Measurements from ENCODE around the gene SPATA20. TPM values are rescaled to one million over a fixed set of nuclear protein-coding genes. Genes with fewer than 3 reads are reported as not detected.

Gene SPATA20
- total RNA-seq, 1 experiment from 2014 or later, result 35.7 TPM

DNA sequence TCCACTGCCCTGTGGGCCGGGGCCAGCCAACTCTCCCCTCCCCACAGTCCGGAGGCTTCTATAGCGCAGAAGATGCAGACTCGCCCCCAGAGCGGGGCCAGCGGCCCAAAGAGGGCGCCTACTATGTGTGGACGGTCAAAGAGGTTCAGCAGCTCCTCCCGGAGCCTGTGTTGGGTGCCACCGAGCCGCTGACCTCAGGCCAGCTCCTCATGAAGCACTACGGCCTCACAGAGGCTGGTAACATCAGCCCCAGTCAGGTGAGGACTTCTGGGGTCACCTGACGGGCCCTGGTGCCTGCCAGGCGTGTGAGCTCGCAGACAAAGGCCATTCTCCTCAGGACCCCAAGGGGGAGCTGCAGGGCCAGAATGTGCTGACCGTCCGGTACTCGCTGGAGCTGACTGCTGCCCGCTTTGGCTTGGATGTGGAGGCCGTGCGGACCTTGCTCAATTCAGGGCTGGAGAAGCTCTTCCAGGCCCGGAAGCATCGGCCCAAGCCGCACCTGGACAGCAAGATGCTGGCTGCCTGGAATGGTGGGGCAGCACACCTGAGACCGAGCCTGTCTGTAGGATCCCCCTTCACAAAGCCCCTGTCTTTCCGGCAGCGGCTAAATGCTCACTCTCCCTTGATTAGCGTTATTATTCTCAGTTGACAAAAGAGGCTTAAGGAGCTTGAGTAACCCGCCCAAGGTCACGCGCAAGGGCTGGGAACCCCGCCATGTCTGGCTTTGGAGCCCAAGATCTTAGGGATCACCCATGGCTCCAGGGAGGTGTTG, 3.9 kb downstream of the SPATA20 start:
- Histone ChIP-seq H3K27me3 (replicated peaks) (no peaks in the 10 kb centered on the region), H3K36me3 (peaks cover 4% of the 10 kb centered on the region), H3K4me1 (replicated peaks) (peaks cover 14% of the 10 kb centered on the region), H3K4me3 (no peak overlapping the region), H3K9me3 (replicated peaks) (no peaks in the 10 kb centered on the region), H3K27ac (no peak overlapping the region)
- DNase-seq (ENCODE audit: low read depth in 1 of 2, low spot score in 2 of 2), result peak in 1 of 2 experiments; percentile 78

DNA sequence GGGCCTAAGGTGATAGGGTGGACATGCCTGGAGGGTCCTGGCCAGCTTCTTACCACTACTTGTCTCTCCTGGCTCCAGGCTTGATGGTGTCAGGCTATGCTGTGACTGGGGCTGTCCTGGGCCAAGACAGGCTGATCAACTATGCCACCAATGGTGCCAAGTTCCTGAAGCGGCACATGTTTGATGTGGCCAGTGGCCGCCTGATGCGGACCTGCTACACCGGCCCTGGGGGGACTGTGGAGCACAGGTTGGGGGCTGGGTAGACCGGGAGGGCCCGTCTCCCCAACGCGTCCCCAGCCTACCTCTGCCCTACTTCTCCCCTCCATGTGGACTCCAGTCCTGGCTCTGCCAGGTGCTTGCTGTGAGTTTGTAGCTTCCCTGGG, 4.5 kb downstream of the SPATA20 start:
- Histone ChIP-seq H3K4me1 (replicated peaks) (peaks cover 14% of the 10 kb centered on the region), H3K36me3 (peaks cover 4% of the 10 kb centered on the region), H3K4me3 (no peak overlapping the region), H3K27ac (no peak overlapping the region), H3K9me3 (replicated peaks) (no peaks in the 10 kb centered on the region), H3K27me3 (replicated peaks) (no peaks in the 10 kb centered on the region)
- no peak for DNase-seq (ENCODE audit: low read depth in 1 of 2, low spot score in 2 of 2)

DNA sequence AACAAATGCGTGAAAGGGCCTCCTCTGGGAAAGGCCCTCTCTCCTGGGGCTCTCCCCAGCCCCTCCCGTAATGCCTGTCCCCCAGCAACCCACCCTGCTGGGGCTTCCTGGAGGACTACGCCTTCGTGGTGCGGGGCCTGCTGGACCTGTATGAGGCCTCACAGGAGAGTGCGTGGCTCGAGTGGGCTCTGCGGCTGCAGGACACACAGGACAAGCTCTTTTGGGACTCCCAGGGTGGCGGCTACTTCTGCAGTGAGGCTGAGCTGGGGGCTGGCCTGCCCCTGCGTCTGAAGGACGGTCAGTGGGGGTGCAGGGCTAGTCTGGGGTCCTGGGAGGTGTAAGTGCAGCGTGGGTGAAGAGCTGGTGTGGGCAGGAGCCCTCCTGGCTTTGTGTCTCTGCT, 4.9 kb downstream of the SPATA20 start:
- Histone ChIP-seq H3K27ac (no peak overlapping the region), H3K9me3 (replicated peaks) (no peaks in the 10 kb centered on the region), H3K27me3 (replicated peaks) (no peaks in the 10 kb centered on the region), H3K36me3 (peaks cover 4% of the 10 kb centered on the region), H3K4me3 (no peak overlapping the region), H3K4me1 (replicated peaks) (peaks cover 10% of the 10 kb centered on the region)
- no peak for DNase-seq (ENCODE audit: low read depth in 1 of 2, low spot score in 2 of 2)

DNA sequence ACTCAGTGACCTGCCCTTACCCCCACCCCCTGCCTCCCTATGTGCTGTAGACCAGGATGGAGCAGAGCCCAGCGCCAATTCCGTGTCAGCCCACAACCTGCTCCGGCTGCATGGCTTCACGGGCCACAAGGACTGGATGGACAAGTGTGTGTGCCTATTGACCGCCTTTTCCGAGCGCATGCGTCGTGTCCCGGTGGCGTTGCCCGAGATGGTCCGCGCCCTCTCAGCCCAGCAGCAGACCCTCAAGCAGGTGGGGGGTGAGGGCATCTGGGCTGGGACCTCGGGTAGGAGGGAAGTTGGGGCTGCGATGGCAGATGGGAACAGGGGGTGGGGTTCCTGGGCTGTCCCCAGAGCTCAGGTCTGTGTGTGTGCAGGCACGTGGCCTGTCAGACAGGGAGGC, 7.2 kb downstream of the SPATA20 start:
- H3K4me1 ChIP-seq (replicated peaks), result no peaks in the 10 kb centered on the region
- DNase-seq (ENCODE audit: low read depth in 1 of 2, low spot score in 2 of 2), result no peak
- no peak overlapping the region for H3K27ac ChIP-seq
- peaks cover 6% of the 10 kb centered on the region for H3K27me3 ChIP-seq (replicated peaks)
- no peak overlapping the region for H3K4me3 ChIP-seq
- H3K36me3 ChIP-seq, result peaks cover 4% of the 10 kb centered on the region
- no peaks in the 10 kb centered on the region for H3K9me3 ChIP-seq (replicated peaks)

DNA sequence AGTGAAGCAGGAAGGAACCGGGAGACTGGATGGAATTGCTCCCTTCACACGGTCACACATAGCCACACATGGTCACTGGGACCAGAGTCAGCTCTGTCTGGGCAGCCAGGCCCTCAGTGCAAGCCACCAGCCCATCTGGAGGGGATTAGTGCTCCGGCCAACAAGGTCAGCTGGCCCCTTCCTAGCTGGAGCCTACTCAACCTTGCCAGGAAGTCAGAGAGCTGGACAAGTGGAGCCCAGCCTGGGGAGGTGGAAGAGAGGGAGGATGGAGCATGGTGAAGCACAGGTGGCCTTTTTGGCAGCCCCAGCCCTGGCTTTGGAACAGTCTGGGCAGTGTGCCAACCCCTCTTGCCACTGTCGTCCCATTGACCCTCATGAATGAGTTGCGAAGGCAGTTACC, 9.8 kb downstream of the SPATA20 start:
- Histone ChIP-seq H3K27me3 (replicated peaks) (peaks cover 22% of the 10 kb centered on the region), H3K9me3 (replicated peaks) (peaks cover 3% of the 10 kb centered on the region; the same call in 1 of the 2 replicates), H3K36me3 (no peaks in the 10 kb centered on the region), H3K27ac (no peak overlapping the region), H3K4me3 (no peak overlapping the region), H3K4me1 (replicated peaks) (peaks cover 18% of the 10 kb centered on the region)
- no peak for DNase-seq (ENCODE audit: low read depth in 1 of 2, low spot score in 2 of 2)

GRCh38 chr17:50557630-50558029, 10.7 kb downstream of the SPATA20 start:
- Histone ChIP-seq H3K27me3 (replicated peaks) (peaks cover 28% of the 10 kb centered on the region), H3K4me1 (replicated peaks) (peaks cover 18% of the 10 kb centered on the region), H3K27ac (no peak overlapping the region), H3K4me3 (no peak overlapping the region), H3K9me3 (replicated peaks) (peaks cover 3% of the 10 kb centered on the region; the same call in 1 of the 2 replicates), H3K36me3 (no peaks in the 10 kb centered on the region)
- DNase-seq (ENCODE audit: low read depth in 1 of 2, low spot score in 2 of 2), result no peak

GRCh38 chr17:50558091-50558490, 11.1 kb downstream of the SPATA20 start:
- H3K27me3 ChIP-seq (replicated peaks), result peaks cover 33% of the 10 kb centered on the region
- H3K9me3 ChIP-seq (replicated peaks), result peaks cover 3% of the 10 kb centered on the region; the same call in 1 of the 2 replicates
- no peak overlapping the region for H3K27ac ChIP-seq
- no peak overlapping the region for H3K4me3 ChIP-seq
- H3K4me1 ChIP-seq (replicated peaks), result peaks cover 18% of the 10 kb centered on the region
- no peak for DNase-seq (ENCODE audit: low read depth in 1 of 2, low spot score in 2 of 2)
- H3K36me3 ChIP-seq, result no peaks in the 10 kb centered on the region

GRCh38 chr17:50558581-50558940, 11.6 kb downstream of the SPATA20 start:
- H3K27ac ChIP-seq, result no peak overlapping the region
- peaks cover 37% of the 10 kb centered on the region for H3K27me3 ChIP-seq (replicated peaks)
- no peak for DNase-seq (ENCODE audit: low read depth in 1 of 2, low spot score in 2 of 2)
- peaks cover 3% of the 10 kb centered on the region; the same call in 1 of the 2 replicates for H3K9me3 ChIP-seq (replicated peaks)
- no peaks in the 10 kb centered on the region for H3K36me3 ChIP-seq
- peaks cover 18% of the 10 kb centered on the region for H3K4me1 ChIP-seq (replicated peaks)
- H3K4me3 ChIP-seq, result no peak overlapping the region

DNA sequence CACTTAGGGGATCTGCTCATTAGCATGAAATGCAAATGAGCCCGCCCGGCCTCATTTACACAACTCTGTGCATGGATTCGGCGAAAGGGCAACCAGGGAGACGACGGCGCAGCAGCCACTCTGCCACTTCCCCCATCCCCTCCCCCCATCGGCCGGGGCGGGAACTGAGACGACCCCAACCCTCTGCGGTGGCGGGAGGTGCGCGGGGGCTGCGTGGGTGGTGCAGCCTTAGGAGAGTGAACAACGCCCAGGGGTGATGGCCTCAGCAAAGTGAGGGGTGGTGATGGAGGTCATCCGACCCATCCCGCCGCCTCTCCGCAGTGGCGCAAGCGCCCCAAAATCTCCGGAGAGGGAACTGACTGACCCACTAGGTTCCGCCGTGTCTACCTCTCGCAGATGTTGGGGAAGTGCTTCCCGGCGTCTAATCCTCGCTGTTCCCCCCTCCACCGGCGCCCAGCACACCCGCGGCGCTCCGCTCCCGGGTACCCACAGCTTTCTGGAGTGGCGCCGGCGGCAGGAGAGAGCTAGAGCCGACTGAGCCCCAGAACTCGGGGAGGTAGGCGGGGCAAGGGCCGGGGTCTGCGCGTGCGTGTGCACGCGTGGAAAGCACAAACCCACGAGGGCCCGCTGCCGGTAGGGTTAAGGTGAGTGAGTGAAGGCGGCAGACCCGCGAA, 12.1 kb downstream of the SPATA20 start:
- Histone ChIP-seq H3K27ac (no peak overlapping the region), H3K36me3 (no peaks in the 10 kb centered on the region), H3K27me3 (replicated peaks) (peaks cover 40% of the 10 kb centered on the region), H3K9me3 (replicated peaks) (peaks cover 3% of the 10 kb centered on the region; the same call in 1 of the 2 replicates), H3K4me1 (replicated peaks) (peaks cover 18% of the 10 kb centered on the region), H3K4me3 (no peak overlapping the region)
- DNase-seq (ENCODE audit: low read depth in 1 of 2, low spot score in 2 of 2), result no peak

DNA sequence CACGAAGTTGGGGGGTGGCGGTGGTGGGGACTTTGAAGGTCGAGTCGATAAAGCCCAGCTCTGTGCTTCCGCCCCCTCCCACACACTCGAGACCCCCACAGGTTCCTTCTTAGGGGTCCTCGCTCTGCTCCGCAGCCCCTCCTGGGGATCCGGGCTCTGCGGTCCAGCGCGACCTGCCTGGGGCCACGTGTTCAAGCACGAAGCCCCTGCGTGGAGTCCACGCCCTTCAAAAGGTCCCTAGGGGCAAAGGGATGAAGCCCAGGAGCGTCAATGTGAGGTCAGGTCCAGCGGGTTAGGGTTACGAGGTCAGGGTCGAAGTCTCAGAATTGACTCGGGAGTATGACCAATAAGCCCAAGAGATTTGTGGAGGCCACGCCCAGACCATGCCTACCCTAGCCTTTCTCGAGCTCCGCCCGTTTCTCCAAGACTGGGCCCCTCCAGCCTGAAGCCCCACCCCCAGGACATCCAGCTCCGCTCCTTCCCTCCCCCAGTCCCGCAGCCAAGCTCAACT, 12.8 kb downstream of the SPATA20 start:
- DNase-seq (ENCODE audit: low read depth in 1 of 2, low spot score in 2 of 2), result peak in 1 of 2 experiments; percentile 76
- H3K27me3 ChIP-seq (replicated peaks), result peaks cover 44% of the 10 kb centered on the region
- H3K36me3 ChIP-seq, result no peaks in the 10 kb centered on the region
- no peak overlapping the region for H3K27ac ChIP-seq
- H3K4me3 ChIP-seq, result peak overlapping the region; percentile 42
- H3K4me1 ChIP-seq (replicated peaks), result peaks cover 18% of the 10 kb centered on the region
- H3K9me3 ChIP-seq (replicated peaks), result peaks cover 3% of the 10 kb centered on the region; the same call in 1 of the 2 replicates

- no peak within 1 kb of the TSS for H3K27ac ChIP-seq
- no peaks in the 10 kb centered on the region for H3K36me3 ChIP-seq
- peaks cover 3% of the 10 kb centered on the region; the same call in 1 of the 2 replicates for H3K9me3 ChIP-seq (replicated peaks)
- peak within 1 kb of the TSS; percentile 42 for H3K4me3 ChIP-seq
- peaks cover 18% of the 10 kb centered on the region for H3K4me1 ChIP-seq (replicated peaks)
- H3K27me3 ChIP-seq (replicated peaks), result peaks cover 48% of the 10 kb centered on the region
- DNase-seq (ENCODE audit: low read depth in 1 of 2, low spot score in 2 of 2), result peak; percentile 88 to 93
These were observed 13.3 kb downstream of the SPATA20 start, which contains the start of gene CACNA1G for GRCh38 chr17:50560185-50560824. Gene CACNA1G (plus strand): TSS chr17:50560715. CDS start chr17:50561460, 745 bp downstream.

DNA sequence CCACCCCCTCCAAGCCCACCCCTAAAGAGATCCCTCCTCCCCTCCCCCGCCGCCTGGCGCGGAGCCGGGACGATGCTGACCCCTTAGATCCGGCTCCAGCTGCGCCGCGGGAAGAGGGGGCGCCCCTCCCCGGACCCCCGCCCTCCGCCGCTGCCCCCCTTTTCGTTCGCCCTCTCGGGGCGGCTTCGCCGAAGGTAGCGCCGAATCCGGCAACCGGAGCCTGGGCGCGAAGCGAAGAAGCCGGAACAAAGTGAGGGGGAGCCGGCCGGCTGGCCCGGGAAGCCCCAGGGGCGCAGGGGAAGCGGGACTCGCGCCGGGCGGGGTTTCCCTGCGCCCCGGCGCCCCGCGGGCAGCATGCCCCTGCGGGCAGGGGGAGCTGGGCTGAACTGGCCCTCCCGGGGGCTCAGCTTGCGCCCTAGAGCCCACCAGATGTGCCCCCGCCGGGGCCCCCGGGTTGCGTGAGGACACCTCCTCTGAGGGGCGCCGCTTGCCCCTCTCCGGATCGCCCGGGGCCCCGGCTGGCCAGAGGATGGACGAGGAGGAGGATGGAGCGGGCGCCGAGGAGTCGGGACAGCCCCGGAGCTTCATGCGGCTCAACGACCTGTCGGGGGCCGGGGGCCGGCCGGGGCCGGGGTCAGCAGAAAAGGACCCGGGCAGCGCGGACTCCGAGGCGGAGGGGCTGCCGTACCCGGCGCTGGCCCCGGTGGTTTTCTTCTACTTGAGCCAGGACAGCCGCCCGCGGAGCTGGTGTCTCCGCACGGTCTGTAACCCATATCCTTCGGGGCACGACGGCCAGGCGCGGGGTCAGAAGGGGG, 14.2 kb downstream of the SPATA20 start:
- Histone ChIP-seq H3K9me3 (replicated peaks) (peaks cover 3% of the 10 kb centered on the region; the same call in 1 of the 2 replicates), H3K4me1 (replicated peaks) (peaks cover 18% of the 10 kb centered on the region), H3K27me3 (replicated peaks) (peaks cover 57% of the 10 kb centered on the region), H3K27ac (no peak overlapping the region), H3K4me3 (peak overlapping the region; percentile 42), H3K36me3 (no peaks in the 10 kb centered on the region)
- no peak for DNase-seq (ENCODE audit: low read depth in 1 of 2, low spot score in 2 of 2)

DNA sequence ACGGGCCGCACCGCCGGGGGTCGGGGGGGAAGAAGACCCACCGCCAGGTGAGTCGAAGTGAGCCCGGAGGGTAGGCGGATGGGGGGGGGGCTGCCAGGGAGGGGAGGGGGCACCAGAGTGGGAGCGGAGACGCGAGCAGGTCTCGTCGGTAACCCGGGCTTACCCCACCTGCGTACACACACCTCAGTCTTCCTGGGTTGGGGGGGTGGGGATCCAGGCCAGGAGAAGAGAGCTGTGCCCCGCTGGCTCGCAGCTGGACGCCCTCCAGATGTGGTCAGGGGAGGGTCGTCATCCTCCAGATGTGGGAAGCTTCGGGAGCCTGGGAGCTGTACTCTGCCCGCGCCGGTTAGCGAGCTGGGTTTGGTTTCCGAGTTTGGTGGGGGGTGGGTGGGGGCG, 14.8 kb downstream of the SPATA20 start:
- Histone ChIP-seq H3K4me1 (replicated peaks) (peaks cover 18% of the 10 kb centered on the region), H3K27me3 (replicated peaks) (peaks cover 63% of the 10 kb centered on the region), H3K4me3 (no peak overlapping the region), H3K9me3 (replicated peaks) (peaks cover 3% of the 10 kb centered on the region; the same call in 1 of the 2 replicates), H3K36me3 (no peaks in the 10 kb centered on the region), H3K27ac (no peak overlapping the region)
- DNase-seq (ENCODE audit: low read depth in 1 of 2, low spot score in 2 of 2), result no peak
